CD4-positive, alpha-beta T cell treated with Interleukin-4 for 1 hour (primary cell): ENCODE data around the gene NSFL1C.
"Not testable (repeated sequence)": the region's sequence is repeated elsewhere in the genome, so short reads cannot be mapped to it uniquely, and the experiment has no call there.

Experiments used
- DNase-seq, 2 donors: peaks; one replicate each; pipeline ENCODE4 v3.0.0-alpha.2; 2020 to 2022

Gene NSFL1C

DNA sequence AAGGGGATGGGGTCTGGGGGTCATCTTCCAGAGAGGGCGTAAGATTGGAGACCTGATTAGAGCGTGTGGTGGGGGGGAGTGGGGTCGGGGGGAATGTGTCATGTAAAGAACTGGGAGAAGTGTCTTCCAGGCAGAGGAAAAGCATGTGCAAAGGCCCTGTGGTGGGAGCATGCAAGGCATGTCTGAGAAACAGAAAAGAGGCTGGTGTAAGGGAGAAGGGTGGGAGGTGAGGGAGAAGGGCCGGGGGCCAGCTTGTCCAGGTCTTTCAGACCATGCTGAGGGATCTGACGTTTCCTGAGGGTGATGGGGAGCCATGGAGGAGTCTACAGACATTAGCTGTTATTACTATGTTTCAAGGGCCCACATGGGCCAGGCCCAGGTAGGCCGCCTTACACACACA, 43.4 kb downstream of the NSFL1C start:
- no peak for DNase-seq

DNA sequence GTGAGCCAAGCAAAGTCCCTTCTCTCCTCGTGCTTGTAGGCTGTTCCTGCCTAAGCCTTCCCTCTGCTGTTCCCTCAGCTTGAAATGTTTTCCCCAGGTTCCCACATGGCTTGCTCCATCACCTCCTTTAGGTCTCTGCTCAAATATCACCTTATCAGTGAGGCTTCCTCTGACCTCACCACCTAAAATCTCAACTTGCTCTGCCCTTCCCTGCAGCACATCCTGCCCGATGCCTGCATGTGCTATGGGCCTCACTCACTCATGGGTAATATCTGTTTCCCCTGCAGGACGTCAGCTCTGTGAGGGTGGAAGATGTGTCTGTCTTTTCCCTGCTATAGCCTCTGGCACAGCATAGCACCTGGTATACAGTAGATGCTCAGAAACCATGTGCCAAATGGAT, 43.9 kb downstream of the NSFL1C start:
- DNase-seq: no peak

DNA sequence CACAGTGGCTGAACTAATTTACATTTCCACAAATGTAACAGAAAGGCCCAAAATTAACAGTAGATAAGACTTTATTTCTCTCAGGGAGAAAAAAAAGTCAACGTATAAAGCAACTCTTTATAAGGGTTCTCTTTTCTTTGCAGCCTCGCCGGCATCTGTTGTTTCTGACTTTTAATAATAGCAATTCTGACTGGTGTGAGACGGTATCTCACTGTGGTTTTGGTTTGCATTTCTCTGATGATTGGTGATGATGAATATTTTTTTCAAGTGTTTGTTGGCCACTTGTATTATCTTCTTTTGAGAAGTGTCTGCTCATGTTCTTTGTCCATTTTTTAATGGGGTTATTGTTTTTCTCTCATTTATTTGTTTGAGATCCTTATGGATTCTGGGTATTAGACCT, 46.6 kb downstream of the NSFL1C start:
- DNase-seq: no peak

DNA sequence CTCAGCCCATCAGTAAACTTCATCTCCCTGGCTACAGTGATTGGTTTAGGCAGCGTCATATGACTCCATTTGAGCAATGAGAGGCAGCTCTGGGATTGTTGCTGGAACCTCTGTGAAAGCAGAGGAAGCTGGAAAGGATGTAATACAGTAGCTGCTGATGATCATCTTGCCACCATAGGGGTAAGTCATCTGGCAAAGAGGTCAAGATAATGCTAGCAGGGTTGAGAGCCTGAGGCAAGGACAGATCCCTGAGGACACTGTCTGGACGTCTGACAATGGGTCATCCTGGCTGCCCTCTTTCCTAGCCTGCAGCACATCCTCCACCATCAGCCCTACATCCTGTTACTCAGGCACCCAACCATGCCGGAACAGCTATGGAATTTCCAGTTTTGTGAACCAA, 48.3 kb downstream of the NSFL1C start:
- no peak for DNase-seq

DNA sequence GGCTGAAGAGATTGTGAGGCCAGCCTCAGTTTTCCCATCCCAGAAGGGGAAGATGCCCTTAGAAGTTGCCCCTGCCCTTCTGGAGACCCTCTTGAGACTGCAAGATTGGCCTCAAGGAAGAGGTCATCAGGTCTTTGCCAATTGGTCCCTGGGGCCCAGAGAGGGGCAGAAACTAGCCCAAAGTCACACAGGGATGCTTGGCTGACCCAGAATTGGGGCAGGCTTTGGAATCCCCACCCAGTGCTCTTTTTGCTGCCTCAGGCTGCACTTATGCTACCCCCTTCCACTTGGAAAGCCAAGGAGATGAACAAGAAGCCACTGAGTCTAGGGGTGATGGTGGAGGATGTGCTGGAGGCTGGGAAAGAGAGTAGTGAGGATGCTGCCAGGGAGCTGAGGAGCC, 48.9 kb downstream of the NSFL1C start:
- DNase-seq: no peak

DNA sequence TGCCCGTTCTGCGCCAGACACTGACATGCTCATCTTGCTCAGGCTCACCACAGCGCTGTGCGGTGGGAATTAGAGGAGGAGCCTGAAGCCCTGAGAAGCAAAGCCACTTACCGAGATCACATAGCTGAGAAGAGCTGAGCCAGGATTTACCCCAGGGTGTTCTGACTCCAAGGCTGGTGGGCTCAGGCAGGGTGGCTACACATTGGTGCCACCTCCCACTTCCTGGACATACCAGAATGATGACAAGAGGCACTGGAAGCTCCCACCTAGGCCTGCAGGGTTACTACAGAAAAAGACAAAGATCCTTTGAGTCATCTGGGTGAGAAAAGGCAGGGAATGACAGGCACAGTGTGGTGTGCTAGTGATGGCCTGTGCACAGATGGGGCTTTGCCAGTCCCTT, 49.4 kb downstream of the NSFL1C start:
- DNase-seq: no peak

DNA sequence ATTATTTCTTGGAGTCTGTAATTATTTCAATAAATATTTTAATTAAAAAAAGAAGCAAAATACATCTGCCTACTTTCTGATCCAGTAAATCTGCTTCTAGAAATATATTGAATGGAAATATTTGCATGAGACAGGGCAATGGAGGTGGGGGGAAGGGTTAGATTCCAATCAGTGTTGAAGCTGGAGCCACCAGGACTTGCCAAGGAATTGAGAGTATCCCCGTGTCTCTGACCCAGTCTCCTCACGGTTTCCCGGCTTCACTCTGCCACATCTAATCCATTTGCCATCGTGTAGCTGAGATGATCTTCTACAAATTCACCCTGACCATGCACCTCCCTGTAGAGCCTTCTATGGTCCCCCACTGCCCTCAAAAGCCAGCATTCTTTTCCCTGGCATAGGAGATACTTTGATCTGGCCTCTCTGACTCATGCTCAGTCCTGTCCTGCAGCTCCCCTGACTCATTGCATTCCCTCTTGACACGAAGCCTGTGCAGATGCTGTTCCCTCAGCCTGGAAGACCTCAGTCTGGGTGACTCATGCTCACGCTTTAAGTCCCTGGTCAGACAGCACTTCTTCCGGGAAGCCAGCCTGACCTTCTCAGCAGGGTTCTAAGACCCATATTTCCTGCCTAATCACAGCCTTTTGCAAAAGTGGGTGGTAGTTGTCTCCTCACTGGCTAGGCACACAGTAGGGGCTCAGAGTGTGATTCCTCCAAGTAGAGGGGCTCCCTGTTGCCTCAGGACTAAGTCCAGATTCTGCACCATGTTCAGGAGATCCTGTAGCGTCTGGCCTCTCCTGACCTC, 50.8 kb downstream of the NSFL1C start:
- peak in 1 of 2 donors; percentile 33 for DNase-seq

DNA sequence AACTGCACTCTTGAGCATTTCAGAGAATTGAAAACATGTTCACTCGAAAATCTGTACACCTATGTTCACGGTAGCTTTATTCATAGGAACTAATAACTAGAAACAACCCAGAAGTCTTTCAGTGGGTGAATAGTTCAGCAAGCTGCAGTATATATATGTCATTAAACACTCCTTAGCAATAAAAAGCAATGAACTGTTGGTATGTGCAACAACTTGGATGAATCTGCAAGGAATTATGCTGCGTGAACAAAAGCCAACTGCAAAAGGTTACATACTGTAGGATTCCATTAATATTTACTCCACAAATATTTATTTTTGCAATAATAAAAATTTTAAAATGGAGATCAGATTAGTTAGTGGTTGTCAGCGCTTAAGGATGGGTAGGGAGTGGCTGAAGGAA, 51.7 kb downstream of the NSFL1C start:
- no peak for DNase-seq

DNA sequence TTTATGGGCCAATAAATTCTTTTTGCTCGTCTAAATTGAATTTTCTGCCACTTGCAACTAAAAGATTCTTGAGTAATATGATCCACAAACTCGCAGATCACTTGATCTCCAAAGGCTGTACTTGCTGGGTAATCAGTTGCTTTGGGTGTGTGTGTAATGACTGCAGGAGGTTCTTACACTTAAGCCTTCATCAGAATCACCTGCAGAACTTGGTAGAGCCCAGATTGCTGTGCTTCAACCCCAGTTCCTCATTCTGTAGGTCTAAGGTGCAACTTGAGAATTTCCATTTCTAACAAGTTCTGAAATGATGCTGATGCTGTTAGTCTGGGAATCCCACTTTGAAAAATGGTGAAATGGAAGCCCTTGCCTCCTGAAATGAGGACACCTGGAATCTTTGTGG, 60.8 kb downstream of the NSFL1C start:
- DNase-seq: no peak

DNA sequence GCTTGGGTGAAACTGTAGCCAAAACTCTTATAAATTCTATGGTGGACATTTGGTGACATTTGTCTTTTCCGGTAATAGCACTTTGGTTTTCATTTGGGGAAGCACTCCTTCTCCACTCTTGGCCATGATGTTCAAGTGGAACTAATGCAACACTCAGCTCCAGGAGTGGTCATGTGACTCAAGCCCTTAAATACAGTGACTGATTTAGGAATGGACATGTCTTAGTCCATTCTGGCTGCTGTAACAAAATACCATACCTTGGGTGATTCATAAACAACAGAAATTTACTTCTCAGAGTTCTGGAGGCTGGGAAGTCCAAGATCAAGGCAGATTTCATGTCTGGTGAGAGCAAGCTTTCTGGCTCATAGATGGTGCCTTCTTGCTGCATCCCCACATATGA, 63.0 kb downstream of the NSFL1C start:
- no peak for DNase-seq

DNA sequence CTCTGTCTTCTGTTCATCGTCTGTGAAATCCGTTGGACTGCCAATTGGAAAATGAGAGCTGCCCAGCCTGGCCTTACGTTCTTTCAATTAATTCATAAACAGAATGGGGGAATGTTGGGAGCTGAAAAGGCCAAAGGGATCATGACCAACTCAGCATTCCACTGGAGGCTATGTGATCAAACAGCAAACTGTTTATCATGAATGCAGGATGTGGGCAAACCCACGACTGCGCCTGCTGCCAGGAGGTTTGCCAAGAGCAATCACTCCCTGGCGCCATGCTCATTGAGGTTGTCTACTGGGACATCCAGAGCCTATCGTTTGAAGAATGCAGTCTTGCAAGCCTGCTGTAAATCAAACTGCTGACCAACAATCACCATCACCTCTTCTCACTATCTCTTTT, 64.5 kb downstream of the NSFL1C start:
- no peak for DNase-seq

DNA sequence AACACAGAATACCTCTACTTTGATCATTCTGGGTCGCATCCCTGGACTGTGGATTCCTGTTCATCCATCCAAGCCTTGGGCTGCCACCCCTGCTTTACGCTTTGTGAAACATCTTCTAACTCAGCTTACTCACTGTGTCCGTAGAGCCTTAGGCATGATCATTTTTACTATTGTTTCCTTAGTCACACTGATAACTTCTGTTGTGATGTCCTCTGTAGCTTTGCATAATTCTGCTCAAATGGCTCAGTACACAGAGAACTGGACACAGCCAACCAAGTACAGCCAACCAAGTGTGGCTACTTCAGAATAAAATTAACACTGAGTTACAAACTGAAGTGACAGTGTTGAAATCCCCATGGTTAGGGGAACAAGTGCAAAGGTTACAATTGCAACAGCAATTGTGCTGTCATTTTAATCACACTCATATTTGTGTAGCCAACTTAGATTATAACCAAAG, 65.2 kb downstream of the NSFL1C start:
- no peak for DNase-seq

DNA sequence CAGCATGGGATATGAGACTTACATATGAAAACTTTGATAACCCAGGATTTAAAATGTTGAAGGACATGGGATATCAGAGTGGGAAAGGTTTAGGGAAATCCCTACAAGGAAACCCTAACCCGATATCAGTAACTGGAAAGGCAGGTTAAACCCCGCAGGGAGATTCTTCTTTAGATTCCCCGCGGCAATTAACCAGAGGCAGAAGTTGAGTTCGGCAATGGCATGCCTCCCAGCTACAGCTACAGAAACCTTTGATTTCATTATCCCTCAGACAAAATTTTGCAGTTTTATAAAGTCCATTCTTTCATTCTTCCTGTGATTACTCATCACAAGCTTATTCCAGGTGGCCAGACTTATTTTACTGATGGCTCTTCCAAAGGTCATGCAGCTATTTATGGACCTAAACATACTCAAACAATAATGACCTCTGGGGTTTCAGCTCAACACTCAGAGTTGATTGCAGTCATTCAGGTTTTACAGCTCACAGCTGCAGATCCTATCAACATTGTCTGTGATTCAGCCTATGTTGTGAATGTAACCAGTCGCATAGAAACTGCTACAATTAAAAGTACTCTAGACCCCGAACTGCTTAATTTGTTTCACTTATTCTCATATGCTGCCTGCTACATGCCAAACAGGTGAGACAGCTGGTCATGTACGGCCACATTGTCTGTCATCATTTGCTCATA, 66.8 kb downstream of the NSFL1C start:
- not testable (repeated sequence) for DNase-seq

DNA sequence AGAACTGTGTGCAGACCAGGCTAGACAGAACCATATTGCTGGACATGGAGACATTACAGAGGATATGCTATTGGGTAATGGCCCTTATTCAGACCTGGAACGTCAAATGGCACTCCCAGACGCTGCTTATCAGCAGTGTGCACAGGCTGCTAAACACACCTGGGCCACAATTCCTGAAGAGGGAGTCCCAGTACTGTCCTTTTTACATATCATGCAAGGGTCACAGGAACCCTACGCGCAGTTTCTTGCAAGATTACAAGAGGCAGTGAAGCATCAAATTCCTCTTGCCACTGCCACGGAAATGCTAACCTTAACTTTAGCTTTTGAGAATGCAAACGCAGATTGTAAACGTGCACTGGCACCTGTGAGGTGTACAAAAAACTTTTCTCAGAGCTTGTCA, 68.5 kb downstream of the NSFL1C start:
- not testable (repeated sequence) for DNase-seq

DNA sequence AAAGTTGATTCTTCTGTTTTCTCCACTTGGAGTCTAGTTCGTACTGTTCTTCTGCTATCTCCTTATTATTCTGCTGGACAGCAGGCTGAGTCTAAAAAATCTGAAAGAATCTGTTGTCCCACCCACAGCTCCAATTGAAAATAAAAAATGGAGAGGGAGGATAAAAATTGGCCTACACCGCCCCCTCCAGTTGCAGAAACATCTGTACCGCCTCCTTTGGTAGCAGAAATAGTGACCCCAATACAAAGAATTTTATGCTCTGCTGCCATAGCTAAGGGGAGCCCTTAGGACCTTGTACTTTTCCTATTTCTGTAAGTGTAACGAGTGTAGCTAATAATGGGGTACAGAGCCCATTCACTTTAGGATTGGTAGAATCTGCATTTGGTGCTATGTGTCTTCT, 68.9 kb downstream of the NSFL1C start:
- no peak for DNase-seq

DNA sequence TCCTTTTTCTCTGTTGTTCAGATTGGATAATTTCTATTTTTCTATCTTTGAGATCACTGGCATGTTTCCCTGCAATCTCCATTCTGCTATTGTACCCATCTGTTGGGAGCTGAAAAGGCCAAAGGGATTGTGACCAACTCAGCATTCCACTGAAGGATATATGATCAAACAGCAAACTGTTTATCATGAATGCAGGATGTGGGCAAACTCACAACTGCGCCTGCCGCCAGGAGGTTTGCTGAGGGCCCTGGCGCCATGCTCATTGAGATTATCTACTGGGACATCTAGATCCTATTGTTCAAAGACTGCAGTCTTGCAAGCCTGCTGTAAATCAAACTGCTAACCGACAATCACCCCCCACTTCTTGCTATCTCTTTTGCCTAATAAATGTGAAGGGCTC, 69.9 kb downstream of the NSFL1C start:
- no peak for DNase-seq

DNA sequence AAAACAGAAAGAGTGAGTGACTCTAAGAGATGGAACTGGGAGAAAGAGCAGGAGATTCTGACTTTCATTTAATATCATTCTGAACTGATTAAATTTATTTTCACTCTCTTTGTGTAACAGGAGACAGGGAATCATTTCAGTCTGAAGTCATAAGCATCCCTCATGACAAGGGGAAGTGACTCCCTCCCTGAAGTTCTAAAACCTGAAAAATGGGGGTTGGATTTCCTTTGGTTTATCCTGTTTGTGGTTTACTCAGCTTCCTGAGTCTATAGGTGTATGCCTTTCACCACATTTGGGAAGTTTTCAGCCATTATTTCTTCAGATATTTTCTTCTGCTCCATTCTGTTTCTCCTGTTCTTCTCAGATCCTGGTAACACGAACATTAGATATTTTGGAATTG, 70.4 kb downstream of the NSFL1C start:
- no peak for DNase-seq

DNA sequence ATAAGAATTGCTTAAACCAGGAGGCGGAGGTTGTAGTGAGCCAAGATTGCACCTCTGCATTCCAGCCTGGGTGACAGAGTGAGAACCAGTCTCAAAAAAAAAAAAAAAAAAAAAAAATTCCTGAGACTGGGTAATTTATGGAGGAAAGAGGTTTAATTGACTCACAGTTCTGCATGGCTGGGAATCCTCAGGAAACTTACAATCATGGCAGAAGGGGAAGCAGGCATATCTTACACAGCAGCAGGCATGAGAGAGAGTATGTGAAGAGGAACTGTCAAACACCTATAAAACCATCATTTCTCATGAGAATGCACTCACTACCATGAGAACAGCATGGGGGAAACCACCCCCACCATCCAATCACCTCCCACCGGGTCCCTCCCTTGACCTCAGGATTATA, 72.0 kb downstream of the NSFL1C start:
- DNase-seq: no peak

DNA sequence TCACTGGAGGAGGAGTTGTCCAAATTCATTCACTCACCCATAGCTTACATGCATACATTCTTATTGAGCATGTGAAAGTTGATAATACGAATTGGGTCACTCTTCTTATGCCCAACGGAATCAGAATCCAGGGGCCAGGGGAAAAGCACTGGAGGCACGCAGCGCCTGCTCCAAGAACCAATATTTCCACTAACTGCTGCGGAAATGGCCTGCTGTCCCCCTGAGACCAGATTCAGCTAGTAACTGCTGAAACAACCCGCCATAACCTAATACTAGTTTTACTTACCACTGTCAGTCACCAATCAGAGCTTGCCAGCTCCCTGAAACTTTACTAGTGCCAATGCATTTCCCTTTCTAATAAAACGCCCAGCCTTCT, 73.2 kb downstream of the NSFL1C start:
- DNase-seq: no peak

DNA sequence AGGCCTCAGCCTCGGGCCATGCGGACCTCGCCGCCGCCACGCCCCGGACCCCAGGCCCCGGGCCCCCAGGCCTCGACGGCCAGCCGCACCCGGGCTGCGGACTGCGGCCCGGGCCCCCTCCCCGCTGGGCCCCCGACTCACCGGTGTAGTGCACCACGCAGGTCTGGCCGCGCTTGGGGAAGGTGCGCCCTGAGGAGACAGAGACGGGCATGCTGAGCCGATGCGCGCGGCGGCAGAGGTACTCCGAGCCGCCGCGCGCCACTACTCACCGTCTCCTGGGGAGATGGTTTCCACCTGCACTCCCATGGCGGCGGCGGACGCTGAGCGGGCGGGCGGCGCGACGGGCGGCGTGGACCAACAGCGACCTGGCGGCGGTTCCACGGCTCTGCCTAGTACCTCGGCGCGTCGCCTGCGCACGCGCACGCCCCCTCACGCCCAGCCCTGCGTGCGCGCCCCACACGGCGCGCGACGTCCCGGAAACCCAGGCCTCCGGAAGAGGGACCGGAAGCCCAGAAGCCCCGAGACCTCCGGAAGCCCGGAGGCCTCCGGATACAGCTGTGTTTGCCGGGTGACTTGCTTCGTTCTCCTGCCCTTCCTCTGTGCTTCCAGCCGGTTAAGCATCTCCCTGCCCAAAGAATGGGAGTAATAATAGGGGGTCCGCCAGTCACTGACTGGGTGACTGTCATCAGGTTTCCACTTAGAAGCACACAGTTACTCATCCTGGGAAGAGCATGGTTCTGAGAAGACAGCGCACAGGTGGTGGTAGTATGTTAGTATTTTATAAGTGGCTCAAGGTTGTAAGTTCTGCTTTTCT, 73.7 kb downstream of the NSFL1C start, which contains the start of gene FKBP1A:
FKBP1A (minus strand) TSS at position 362 of the 814 bp plus-strand sequence; CDS start at position 306, 56 bp downstream.
- peak; percentile 93 to 94 for DNase-seq

DNA sequence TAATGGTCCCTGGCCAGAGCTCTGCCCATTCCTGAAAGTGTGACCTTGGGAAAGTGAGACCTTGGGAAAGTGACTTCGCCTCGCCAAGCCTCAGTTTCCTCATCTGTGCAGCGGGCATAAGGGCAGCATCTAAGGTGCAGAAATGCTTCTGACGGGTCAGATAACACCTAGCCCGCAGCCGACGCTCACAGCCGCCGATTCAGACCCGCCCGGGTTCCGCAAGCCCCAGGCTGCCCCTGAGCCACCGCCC, 74.3 kb downstream of the NSFL1C start:
- no peak for DNase-seq
